Thymus (tissue), 14 donors: ENCODE measurements around the gene RNF43. TPM values are rescaled to one million over a fixed set of nuclear protein-coding genes. Genes with fewer than 3 reads are reported as not detected.

Experiments used
- DNase-seq, 9 donors: peaks; one replicate each; pipeline ENCODE4 v3.0.0-alpha.2; 2013; ENCODE audit warnings: low spot score in 9 of 9, low read depth in 6 of 9, missing footprints in 1 of 9
- H3K27ac ChIP-seq, 2 donors: one replicate each; pipeline ENCODE4 v1.5.1; 2013; ENCODE audit warnings: control low read depth in 1 of 2, low read depth in 1 of 2, low read length in 1 of 2, mild to moderate bottlenecking in 1 of 2, moderate library complexity in 1 of 2
- H3K27me3 ChIP-seq, 2 donors: one replicate each; pipeline ENCODE4 v1.5.1; 2013; ENCODE audit warnings: low read length in 1 of 2; ENCODE audit not compliant: control insufficient read depth in 2 of 2, insufficient read depth in 1 of 2
- H3K36me3 ChIP-seq, 2 donors: one replicate each; pipeline ENCODE4 v1.5.1; 2013; ENCODE audit warnings: low read length in 1 of 2, mild to moderate bottlenecking in 1 of 2, moderate library complexity in 1 of 2; ENCODE audit not compliant: control insufficient read depth in 2 of 2, insufficient read depth in 2 of 2
- H3K4me1 ChIP-seq, 2 donors: one replicate each; pipeline ENCODE4 v1.5.1; 2013; ENCODE audit warnings: low read length in 2 of 2; ENCODE audit not compliant: control insufficient read depth in 2 of 2, insufficient read depth in 2 of 2
- H3K4me3 ChIP-seq, 2 donors: one replicate each; pipeline ENCODE4 v1.5.1; 2013; ENCODE audit warnings: low read length in 2 of 2, control low read depth in 1 of 2, mild to moderate bottlenecking in 1 of 2
- H3K9me3 ChIP-seq, 2 donors: one replicate each; pipeline ENCODE4 v1.5.1; 2013; ENCODE audit warnings: low read length in 1 of 2, mild to moderate bottlenecking in 1 of 2; ENCODE audit not compliant: control insufficient read depth in 2 of 2, insufficient read depth in 1 of 2
- WGBS: extraction: QIAGEN DNeasy Blood & Tissue Kit; methylation state at CpG from one replicate; pipeline ENCODE4 v1.1.7; 2013; 5-methylcytosine and 5-hydroxymethylcytosine counted together
- long read RNA-seq, 10 donors: transcript quantifications; one replicate each; lab custom pipeline, GENCODE V29; 2026
- polyA plus RNA-seq: library from polyadenylated mRNA; stranded (reverse); fragments of 200-250 nt; gene quantifications from one replicate; pipeline ENCODE4 v1.2.3, GENCODE V29; 2013
- total RNA-seq: library from RNA; stranded (reverse); fragments of 120-200 nt; gene quantifications from one replicate; pipeline ENCODE4 v1.2.4, GENCODE V29; 2013
- donor health status: healthy.

Gene RNF43
- 3.4 TPM for total RNA-seq
- polyA plus RNA-seq: 2.2 TPM
- long read RNA-seq, donor 1: 0 reads
- long read RNA-seq, donor 2: 0 reads
- long read RNA-seq, donor 3, partial matches to known transcripts: 0 of 1 reads
- long read RNA-seq, donor 3, other reads (novel, unspliced or antisense): 0 of 1 reads
- long read RNA-seq, donor 4: 0 reads
- long read RNA-seq, donor 5: 0 reads
- long read RNA-seq, donor 6, partial matches to known transcripts: 0 of 1 reads
- long read RNA-seq, donor 6, other reads (novel, unspliced or antisense): 0 of 1 reads
- long read RNA-seq, donor 7: 0 reads
- long read RNA-seq, donor 8: 0 reads
- long read RNA-seq, donor 9, full-length matches to known transcripts: 1 of 1 reads
- long read RNA-seq, donor 9, partial matches to known transcripts: 0 of 1 reads
- long read RNA-seq, donor 9, other reads (novel, unspliced or antisense): 0 of 1 reads
- long read RNA-seq, donor 10: 0 reads

DNA sequence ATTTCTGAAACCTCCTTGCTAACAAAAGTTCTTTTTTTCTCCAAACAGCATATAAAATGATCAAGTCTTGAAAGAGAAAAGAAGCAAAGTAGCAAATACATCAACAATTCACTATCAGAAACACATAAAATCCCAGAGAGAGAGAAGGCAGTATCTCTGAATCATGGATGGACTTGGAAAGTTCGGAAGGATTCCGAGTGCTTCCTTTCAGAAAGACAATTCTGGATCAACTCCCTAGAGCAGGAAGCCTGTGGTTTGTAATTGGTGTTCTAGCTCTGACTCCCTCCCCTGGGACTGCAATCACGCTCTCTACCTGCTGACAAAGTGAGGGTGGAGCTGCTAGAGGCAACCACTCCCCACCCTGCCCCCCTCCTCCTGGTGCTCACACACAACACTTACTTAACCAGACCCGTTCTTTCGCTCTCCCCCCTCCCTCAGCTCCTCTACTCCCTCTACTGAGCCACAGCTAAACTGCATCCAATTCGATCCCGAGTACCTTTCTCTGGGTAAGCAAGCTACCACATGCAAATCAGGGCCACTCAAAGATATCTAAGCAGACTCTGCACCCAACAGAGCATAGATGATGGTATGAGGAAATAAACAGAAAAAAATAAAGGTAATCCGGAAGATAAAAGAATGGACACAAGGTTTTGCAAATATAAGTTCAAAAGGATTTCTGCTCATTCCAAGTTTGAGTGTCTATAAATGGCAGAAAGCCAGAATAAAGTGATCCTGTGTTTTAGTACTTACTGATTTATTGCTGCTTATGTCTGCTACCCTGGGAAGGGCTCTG lies at the start of gene RNF43:
RNF43 (minus strand) TSS at position 235 of the 793 bp plus-strand sequence. CDS start 1,957 bp downstream, outside the sequence.
- Histone ChIP-seq H3K4me1 (peaks cover 0 to 7% of the 10 kb centered on the region in 2 donors), H3K27me3 (no peaks in the 10 kb centered on the region), H3K27ac (peak within 1 kb of the TSS; percentile 33 to 56), H3K36me3 (no peaks in the 10 kb centered on the region), H3K4me3 (peak within 1 kb of the TSS; percentile 10), H3K9me3 (no peaks in the 10 kb centered on the region)
- WGBS: 19% methylated on average over 8 of the region's 8 CpGs
- peak; percentile 82 to 96 (median 89) for DNase-seq

DNA sequence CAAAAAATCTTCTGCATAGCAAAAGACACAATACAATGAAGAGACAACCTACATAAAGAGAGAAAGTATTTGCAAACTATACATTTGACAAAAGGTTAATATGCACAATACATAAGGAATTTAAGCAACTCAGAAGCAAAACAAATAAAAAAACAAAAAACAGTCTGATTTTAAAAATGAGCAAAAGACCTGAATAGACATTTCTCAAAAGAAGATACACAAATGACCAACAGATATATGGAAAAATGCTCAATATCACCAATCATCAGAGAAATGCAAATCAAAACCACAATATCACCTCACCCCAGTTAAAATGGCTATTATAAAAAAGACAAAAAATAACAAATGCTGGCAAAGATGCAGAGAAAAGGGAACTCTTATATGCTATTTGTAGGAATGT lies 38.2 kb upstream of the RNF43 start:
- H3K27me3 ChIP-seq: no peaks in the 10 kb centered on the region
- H3K4me3 ChIP-seq: no peak overlapping the region
- no peaks in the 10 kb centered on the region for H3K9me3 ChIP-seq
- H3K27ac ChIP-seq: no peak overlapping the region
- no peaks in the 10 kb centered on the region for H3K4me1 ChIP-seq
- DNase-seq: no peak
- no peaks in the 10 kb centered on the region for H3K36me3 ChIP-seq

DNA sequence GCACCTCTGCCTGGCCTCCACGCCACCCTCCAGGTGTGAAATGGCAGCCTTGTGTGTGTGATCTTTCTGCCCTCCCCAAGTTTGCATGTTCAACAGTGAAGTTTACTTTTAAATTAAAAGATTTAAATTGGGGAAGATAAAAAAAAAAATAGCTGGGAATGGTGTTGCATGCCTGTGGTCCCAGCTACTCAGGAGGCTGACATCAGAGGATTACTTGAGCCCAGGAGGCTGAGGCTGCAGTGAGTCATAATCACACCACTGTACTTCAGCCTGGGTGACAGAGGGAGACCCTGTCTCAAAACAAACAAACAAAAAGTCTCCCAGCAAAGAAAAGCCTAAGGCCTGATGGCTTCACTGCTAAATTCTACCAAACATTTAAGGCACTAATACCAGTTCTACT lies 35.4 kb upstream of the RNF43 start:
- H3K36me3 ChIP-seq: no peaks in the 10 kb centered on the region
- no peak overlapping the region for H3K4me3 ChIP-seq
- H3K27me3 ChIP-seq: no peaks in the 10 kb centered on the region
- H3K4me1 ChIP-seq: no peaks in the 10 kb centered on the region
- H3K27ac ChIP-seq: no peak overlapping the region
- 95% methylated on average over 1 of the region's 1 CpG for WGBS
- no peak for DNase-seq
- H3K9me3 ChIP-seq: no peaks in the 10 kb centered on the region

- Histone ChIP-seq H3K36me3 (no peaks in the 10 kb centered on the region), H3K4me3 (no peak overlapping the region), H3K27me3 (no peaks in the 10 kb centered on the region), H3K9me3 (no peaks in the 10 kb centered on the region), H3K27ac (no peak overlapping the region), H3K4me1 (peaks cover 0 to 5% of the 10 kb centered on the region in 2 donors)
- DNase-seq: peak; percentile 43 to 84 (median 61)
- 93% methylated on average over 9 of the region's 9 CpGs for WGBS
Observed at GRCh38 chr17:58447039-58447975, 30.0 kb upstream of the RNF43 start.

- no peaks in the 10 kb centered on the region for H3K36me3 ChIP-seq
- 97% methylated on average over 6 of the region's 6 CpGs for WGBS
- no peak overlapping the region for H3K27ac ChIP-seq
- no peaks in the 10 kb centered on the region for H3K27me3 ChIP-seq
- H3K4me1 ChIP-seq: peaks cover 0 to 5% of the 10 kb centered on the region in 2 donors
- no peak overlapping the region for H3K4me3 ChIP-seq
- DNase-seq: no peak
- no peaks in the 10 kb centered on the region for H3K9me3 ChIP-seq
Observed at GRCh38 chr17:58446086-58446485, 28.8 kb upstream of the RNF43 start.

GRCh38 chr17:58436805-58437239 lies 19.5 kb upstream of the RNF43 start:
- Histone ChIP-seq H3K4me3 (no peak overlapping the region), H3K27me3 (no peaks in the 10 kb centered on the region), H3K36me3 (no peaks in the 10 kb centered on the region), H3K9me3 (no peaks in the 10 kb centered on the region), H3K4me1 (no peaks in the 10 kb centered on the region), H3K27ac (no peak overlapping the region)
- whole genome bisulfite sequencing: 88% methylated on average over 5 of the region's 5 CpGs
- DNase-seq: no peak

GRCh38 chr17:58436245-58436644 lies 18.9 kb upstream of the RNF43 start:
- Histone ChIP-seq H3K27ac (no peak overlapping the region), H3K9me3 (no peaks in the 10 kb centered on the region), H3K4me3 (no peak overlapping the region), H3K36me3 (no peaks in the 10 kb centered on the region), H3K4me1 (no peaks in the 10 kb centered on the region), H3K27me3 (no peaks in the 10 kb centered on the region)
- DNase-seq: no peak

DNA sequence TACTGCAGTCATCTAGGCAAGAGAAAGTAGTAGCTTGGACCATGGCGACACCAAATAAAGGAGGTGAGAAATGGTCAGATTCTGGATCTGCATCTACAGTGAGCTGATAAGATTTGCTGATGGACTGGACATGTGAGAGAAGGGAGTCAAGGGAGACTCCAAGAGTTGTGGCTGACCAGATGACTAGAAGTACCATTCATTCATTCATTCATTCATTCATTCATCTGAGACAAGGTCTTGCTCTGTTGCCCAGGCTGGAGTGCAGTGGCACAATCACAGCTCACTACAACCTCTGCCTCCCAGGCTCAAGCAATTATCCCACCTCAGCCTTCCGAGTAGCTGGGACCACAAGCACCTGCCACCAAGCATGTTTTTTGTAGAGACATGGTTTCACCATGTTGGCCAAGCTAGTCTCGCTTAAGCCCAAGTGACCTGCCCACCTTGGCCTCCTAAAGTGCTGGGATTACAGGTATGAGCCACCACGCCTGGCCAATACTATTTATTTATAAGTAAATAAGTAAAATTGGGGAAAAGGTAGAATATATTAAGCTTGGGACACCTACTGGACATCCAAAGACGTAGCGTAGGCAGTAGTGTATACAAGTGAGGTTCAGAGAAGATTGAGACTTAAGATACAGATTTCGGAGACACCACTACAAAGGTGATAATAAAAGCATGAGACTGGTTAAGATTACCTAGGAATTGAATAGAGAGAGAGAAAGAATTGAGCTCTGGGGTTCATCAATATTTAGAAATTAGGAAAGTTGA lies 15.7 kb upstream of the RNF43 start:
- no peaks in the 10 kb centered on the region for H3K9me3 ChIP-seq
- DNase-seq: no peak
- H3K4me1 ChIP-seq: no peaks in the 10 kb centered on the region
- no peak overlapping the region for H3K4me3 ChIP-seq
- H3K36me3 ChIP-seq: no peaks in the 10 kb centered on the region
- H3K27ac ChIP-seq: no peak overlapping the region
- whole genome bisulfite sequencing: 96% methylated on average over 7 of the region's 7 CpGs
- H3K27me3 ChIP-seq: no peaks in the 10 kb centered on the region
